HL-60 (cell line): Measurements from ENCODE around the gene FAM72D.
"Not testable (repeated sequence)": the region's sequence is repeated elsewhere in the genome, so short reads cannot be mapped to it uniquely, and the experiment has no call there.

Source experiments
- POLR2AphosphoS5 ChIP-seq: IDR thresholded peaks from 2 replicates; pipeline ENCODE4 v1.6.1; 2012; ENCODE audit warnings: low read depth
- TF ChIP-seq, protein P1 (sequence below): IDR thresholded peaks from one replicate; pipeline ENCODE4 v1.5.1; 2011; ENCODE audit warnings: low read length, control low read depth, inconsistent platforms; ENCODE audit not compliant: insufficient read depth
- TF ChIP-seq, protein P2 (sequence below): IDR thresholded peaks from 2 replicates; pipeline ENCODE4 v1.6.1; 2012; ENCODE audit warnings: low read depth; ENCODE audit not compliant: insufficient replicate concordance

DNA sequence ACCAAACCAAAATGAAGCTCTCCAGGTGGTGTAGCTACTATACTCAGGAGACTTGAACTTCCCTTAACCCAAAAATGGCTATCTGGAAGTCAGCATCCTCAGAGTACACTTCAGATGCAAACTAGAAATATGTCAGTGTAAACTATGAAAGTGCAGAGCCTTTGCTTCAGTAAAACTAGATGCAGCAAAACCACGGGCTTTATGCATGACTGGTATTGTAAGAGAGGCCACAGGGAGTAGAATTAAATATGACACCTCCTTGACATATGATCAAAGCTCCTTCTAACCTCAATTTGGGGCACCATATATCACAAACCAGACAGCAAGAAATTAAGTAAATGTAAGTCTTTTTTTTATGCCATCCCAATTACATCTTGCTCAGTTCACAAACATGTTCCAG lies 48.2 kb upstream of the FAM72D start:
- TF ChIP-seq, protein P1, sequence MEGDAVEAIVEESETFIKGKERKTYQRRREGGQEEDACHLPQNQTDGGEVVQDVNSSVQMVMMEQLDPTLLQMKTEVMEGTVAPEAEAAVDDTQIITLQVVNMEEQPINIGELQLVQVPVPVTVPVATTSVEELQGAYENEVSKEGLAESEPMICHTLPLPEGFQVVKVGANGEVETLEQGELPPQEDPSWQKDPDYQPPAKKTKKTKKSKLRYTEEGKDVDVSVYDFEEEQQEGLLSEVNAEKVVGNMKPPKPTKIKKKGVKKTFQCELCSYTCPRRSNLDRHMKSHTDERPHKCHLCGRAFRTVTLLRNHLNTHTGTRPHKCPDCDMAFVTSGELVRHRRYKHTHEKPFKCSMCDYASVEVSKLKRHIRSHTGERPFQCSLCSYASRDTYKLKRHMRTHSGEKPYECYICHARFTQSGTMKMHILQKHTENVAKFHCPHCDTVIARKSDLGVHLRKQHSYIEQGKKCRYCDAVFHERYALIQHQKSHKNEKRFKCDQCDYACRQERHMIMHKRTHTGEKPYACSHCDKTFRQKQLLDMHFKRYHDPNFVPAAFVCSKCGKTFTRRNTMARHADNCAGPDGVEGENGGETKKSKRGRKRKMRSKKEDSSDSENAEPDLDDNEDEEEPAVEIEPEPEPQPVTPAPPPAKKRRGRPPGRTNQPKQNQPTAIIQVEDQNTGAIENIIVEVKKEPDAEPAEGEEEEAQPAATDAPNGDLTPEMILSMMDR, result not testable (repeated sequence)
- TF ChIP-seq, protein P2, sequence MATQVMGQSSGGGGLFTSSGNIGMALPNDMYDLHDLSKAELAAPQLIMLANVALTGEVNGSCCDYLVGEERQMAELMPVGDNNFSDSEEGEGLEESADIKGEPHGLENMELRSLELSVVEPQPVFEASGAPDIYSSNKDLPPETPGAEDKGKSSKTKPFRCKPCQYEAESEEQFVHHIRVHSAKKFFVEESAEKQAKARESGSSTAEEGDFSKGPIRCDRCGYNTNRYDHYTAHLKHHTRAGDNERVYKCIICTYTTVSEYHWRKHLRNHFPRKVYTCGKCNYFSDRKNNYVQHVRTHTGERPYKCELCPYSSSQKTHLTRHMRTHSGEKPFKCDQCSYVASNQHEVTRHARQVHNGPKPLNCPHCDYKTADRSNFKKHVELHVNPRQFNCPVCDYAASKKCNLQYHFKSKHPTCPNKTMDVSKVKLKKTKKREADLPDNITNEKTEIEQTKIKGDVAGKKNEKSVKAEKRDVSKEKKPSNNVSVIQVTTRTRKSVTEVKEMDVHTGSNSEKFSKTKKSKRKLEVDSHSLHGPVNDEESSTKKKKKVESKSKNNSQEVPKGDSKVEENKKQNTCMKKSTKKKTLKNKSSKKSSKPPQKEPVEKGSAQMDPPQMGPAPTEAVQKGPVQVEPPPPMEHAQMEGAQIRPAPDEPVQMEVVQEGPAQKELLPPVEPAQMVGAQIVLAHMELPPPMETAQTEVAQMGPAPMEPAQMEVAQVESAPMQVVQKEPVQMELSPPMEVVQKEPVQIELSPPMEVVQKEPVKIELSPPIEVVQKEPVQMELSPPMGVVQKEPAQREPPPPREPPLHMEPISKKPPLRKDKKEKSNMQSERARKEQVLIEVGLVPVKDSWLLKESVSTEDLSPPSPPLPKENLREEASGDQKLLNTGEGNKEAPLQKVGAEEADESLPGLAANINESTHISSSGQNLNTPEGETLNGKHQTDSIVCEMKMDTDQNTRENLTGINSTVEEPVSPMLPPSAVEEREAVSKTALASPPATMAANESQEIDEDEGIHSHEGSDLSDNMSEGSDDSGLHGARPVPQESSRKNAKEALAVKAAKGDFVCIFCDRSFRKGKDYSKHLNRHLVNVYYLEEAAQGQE, result not testable (repeated sequence)
- TF ChIP-seq POLR2AphosphoS5, result not testable (repeated sequence)
